Body of pancreas (tissue), 4 donors: Measurements from ENCODE around the gene ASB7. TPM values are rescaled to one million over a fixed set of nuclear protein-coding genes. Genes with fewer than 3 reads are reported as not detected.

Source experiments
- ATAC-seq: fragments of 150-250 bp; one replicate; pipeline ENCODE4 v1.9.1; 2016
- DNase-seq, 4 donors: peaks; one replicate each; pipeline ENCODE4 v3.0.0-alpha.2; 2019
- H3K27ac ChIP-seq, 4 donors: fragments of 200-600 bp; sonication (generic); 1 replicate in 3 of 4; 2 replicates in 1 of 4; pipeline versions ENCODE4 v1.5.1 to v1.6.1; 2016 to 2019; ENCODE audit warnings: mild to moderate bottlenecking in 1 of 4, mixed read lengths in 1 of 4, moderate library complexity in 1 of 4
- H3K27me3 ChIP-seq, 2 donors: fragments of 200-600 bp; sonication (generic); one replicate each; pipeline ENCODE4 v1.6.0; 2016; ENCODE audit warnings: mild to moderate bottlenecking in 1 of 2
- H3K36me3 ChIP-seq, 2 donors: fragments of 200-600 bp; sonication (generic); replicated peaks in 1 of 2; 2 replicates each; pipeline ENCODE4 v1.5.1; 2016; ENCODE audit warnings: low read depth in 2 of 2; ENCODE audit not compliant: insufficient read depth in 1 of 2
- H3K4me1 ChIP-seq: fragments of 200-600 bp; sonication (generic); one replicate; pipeline ENCODE4 v1.6.0; 2016
- H3K4me3 ChIP-seq, 2 donors: fragments of 200-600 bp; sonication (generic); 1 replicate in 1 of 2; 2 replicates in 1 of 2; pipeline ENCODE4 v1.5.1; 2016 to 2019
- H3K9me3 ChIP-seq, 3 donors: fragments of 200-600 bp; sonication (generic); 1 replicate in 2 of 3; 2 replicates in 1 of 3; pipeline ENCODE4 v1.5.1; 2016
- POLR2A ChIP-seq, 3 donors: fragments of 450-650 bp; IDR thresholded peaks; one replicate each; pipeline ENCODE4 v1.6.1; 2016; ENCODE audit warnings: antibody characterized with exemption in 3 of 3, mild to moderate bottlenecking in 2 of 3
- WGBS, 2 donors: methylation state at CpG; one replicate each; pipeline ENCODE4 v1.1.5; 2017; 5-methylcytosine and 5-hydroxymethylcytosine counted together
- intact Hi-C: fragments of 100-400 bp; cut with DNase I; formaldehyde crosslinking; loops from one replicate; pipeline ENCODE4 v1.15.1; 2023
- total RNA-seq, 2 donors: library from RNA; depleted of rRNA; stranded (reverse); fragments of >200 nt; gene quantifications; one replicate each; pipeline ENCODE4 v1.1.0, GENCODE V29; 2016
- TF ChIP-seq, protein P1 (sequence below), 7 experiments: fragments of 450-650 bp in 4 of 7; fragments of 200-600 bp in 3 of 7; sonication (generic) in 3 of 7; IDR thresholded peaks; one replicate each; pipeline ENCODE4 v1.5.1; 2016 to 2019; ENCODE audit warnings: antibody characterized with exemption in 7 of 7

The ASB7 gene, protein sequence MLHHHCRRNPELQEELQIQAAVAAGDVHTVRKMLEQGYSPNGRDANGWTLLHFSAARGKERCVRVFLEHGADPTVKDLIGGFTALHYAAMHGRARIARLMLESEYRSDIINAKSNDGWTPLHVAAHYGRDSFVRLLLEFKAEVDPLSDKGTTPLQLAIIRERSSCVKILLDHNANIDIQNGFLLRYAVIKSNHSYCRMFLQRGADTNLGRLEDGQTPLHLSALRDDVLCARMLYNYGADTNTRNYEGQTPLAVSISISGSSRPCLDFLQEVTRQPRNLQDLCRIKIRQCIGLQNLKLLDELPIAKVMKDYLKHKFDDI
- 1 to 10 TPM; 7.6 to 8.6 TPM for total RNA-seq

DNA sequence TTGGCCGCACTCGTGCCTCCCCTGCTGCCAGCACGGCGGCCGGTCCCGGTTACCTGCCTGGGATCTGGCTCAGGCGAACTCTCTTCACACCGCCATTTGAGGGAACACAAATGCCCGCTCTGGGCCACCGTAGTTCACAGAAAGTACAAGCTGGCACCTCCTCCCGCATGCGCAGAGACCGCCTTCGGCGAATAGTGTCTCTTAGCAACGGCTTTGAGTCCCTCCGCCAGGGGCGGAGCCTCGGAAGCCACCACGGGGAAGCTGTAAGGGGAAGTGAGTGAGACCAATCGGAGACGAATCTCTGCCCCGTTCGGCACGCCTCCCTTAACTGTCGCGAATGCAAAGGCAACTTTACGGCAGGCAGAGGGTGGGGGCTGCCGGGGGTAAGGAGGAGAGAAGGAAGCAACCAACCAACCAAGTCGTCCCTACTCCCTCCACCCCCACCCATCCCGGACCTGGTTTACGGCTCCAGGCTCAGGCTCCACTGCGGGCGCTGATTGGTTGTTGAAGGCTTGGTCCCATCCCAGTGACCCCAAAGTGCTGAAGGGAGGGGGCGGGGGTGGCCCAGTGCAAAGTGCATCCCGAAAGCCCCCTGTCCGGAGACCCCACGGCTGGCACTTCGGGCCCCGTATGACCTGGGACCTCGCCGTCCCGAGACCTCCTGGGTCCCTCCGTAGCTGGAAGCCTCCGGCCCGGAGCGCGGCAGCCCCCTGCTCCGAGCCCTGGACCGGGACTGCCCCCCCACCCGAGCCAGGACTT lies at the start of gene ASB7, which contains the start of gene LINS1:
TSS of gene ASB7 (plus strand) at position 526 of the 759 bp plus-strand sequence. CDS start 9,628 bp downstream, outside the sequence.
TSS of gene LINS1 (minus strand) at position 121 of the 759 bp plus-strand sequence. CDS start 21,342 bp downstream, outside the sequence.
- H3K4me1 ChIP-seq, result peaks cover 35% of the 10 kb centered on the region
- H3K9me3 ChIP-seq, result no peaks in the 10 kb centered on the region
- 0 to 1% methylated on average over 18 to 51 of the region's 51 CpGs for WGBS, 2 donors
- TF ChIP-seq, protein P1, sequence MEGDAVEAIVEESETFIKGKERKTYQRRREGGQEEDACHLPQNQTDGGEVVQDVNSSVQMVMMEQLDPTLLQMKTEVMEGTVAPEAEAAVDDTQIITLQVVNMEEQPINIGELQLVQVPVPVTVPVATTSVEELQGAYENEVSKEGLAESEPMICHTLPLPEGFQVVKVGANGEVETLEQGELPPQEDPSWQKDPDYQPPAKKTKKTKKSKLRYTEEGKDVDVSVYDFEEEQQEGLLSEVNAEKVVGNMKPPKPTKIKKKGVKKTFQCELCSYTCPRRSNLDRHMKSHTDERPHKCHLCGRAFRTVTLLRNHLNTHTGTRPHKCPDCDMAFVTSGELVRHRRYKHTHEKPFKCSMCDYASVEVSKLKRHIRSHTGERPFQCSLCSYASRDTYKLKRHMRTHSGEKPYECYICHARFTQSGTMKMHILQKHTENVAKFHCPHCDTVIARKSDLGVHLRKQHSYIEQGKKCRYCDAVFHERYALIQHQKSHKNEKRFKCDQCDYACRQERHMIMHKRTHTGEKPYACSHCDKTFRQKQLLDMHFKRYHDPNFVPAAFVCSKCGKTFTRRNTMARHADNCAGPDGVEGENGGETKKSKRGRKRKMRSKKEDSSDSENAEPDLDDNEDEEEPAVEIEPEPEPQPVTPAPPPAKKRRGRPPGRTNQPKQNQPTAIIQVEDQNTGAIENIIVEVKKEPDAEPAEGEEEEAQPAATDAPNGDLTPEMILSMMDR (IDR thresholded peaks at IDR 0.05), result peak in 1 of 7 experiments; percentile 18
- peak in 2 of 3 donors; percentile 55 to 60 for TF ChIP-seq POLR2A (IDR thresholded peaks at IDR 0.05)
- H3K4me3 ChIP-seq, result peak within 1 kb of the TSS; percentile 81 to 99
- peak; percentile 97 for ATAC-seq
- H3K27me3 ChIP-seq, result no peaks in the 10 kb centered on the region
- DNase-seq, result peak; percentile 100
- H3K36me3 ChIP-seq, result no peaks in the 10 kb centered on the region
- peak within 1 kb of the TSS; percentile 63 to 87 (median 73) for H3K27ac ChIP-seq
- intact Hi-C loops, result no loop called here

DNA sequence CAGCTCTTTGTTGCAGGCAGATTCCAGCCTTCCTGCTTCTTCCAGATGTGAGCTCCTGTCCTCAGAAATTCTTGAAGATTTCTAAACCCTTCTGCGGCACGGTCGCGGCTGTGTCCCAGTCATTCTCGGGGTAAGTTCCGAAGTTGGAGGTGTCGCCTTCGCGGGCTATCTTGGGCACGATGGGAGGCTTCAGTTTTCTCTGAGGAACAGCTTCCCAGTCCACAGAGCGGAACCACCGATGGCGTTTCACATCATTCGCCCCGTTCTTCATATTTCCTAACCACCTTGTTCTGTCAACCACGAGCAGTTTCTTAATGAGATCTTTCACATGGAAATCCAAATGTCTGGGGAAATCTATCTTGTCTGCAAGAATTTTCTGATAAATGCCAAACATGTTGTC lies 48.9 kb upstream of the ASB7 start:
- H3K4me3 ChIP-seq, result no peak overlapping the region
- TF ChIP-seq POLR2A (IDR thresholded peaks at IDR 0.05), result no peak
- TF ChIP-seq, protein P1 (IDR thresholded peaks at IDR 0.05), result no peak

DNA sequence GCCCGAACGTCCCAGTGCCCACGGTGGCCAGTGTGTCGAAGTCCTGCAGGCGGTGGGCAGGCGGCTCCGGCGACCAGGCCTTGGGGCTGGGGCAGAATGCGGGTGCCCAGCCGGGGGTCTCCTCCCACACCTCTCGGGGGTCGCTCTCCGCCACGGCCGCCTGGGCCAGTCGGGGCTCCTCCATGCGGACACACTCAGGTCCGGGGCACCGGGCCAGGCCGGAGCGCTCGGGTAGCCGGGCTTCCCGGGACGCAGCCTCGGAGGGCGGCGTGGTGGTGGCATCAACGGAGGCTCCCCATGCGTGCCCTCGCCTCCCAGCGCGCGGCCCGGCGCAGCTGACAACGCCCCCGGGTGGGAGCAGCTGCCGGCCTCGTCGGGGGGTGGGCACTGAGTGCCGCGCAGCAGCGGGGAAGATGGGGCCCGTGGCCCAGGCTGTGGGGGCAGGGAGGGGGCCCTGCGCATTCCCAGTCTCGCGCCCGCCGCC lies 43.6 kb upstream of the ASB7 start:
- TF ChIP-seq POLR2A (IDR thresholded peaks at IDR 0.05), result no peak
- TF ChIP-seq, protein P1 (IDR thresholded peaks at IDR 0.05), result no peak
- H3K27ac ChIP-seq, result no peak overlapping the region
- no peaks in the 10 kb centered on the region for H3K4me1 ChIP-seq
- no peak overlapping the region for H3K4me3 ChIP-seq
- no peak for ATAC-seq
- H3K27me3 ChIP-seq, result no peaks in the 10 kb centered on the region
- intact Hi-C loops, result no loop called here
- H3K36me3 ChIP-seq, result no peaks in the 10 kb centered on the region
- WGBS, 2 donors, result 95 to 96% methylated on average over 10 to 42 of the region's 50 CpGs
- H3K9me3 ChIP-seq, result no peaks in the 10 kb centered on the region
- DNase-seq, result no peak

More for the DNA sequence above, 48.9 kb upstream of the ASB7 start:
- WGBS, 2 donors, result 91% methylated on average over 16 of the region's 16 CpGs
- Histone ChIP-seq H3K9me3 (no peaks in the 10 kb centered on the region), H3K4me1 (no peaks in the 10 kb centered on the region), H3K27ac (no peak overlapping the region), H3K36me3 (no peaks in the 10 kb centered on the region), H3K27me3 (no peaks in the 10 kb centered on the region)
- intact Hi-C loops, result no loop called here
- DNase-seq, result no peak
- no peak for ATAC-seq

DNA sequence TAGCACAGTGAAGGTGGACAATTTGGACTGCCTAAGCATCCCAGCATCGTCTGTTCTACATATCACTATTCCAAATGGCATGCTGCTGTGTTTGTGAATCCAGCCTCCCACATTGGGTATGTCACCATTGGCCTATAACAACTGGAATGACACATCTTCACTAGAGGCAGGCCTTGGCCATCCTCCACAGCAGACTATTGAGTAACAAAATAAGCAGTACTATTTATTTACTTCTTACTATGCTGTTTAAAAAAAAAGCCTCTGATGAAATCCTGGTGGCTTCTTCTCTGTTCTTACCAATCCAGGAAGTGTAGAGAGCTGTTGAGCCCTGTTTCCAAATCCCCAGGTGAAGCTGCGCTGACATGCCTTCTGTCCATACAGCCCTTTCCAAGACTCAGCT lies 43.1 kb upstream of the ASB7 start:
- ATAC-seq (no peak), DNase-seq (peak in 2 of 4 donors; percentile 28 to 52)
- Histone ChIP-seq H3K4me1 (no peaks in the 10 kb centered on the region), H3K4me3 (no peak overlapping the region), H3K27ac (no peak overlapping the region), H3K9me3 (no peaks in the 10 kb centered on the region), H3K27me3 (no peaks in the 10 kb centered on the region), H3K36me3 (no peaks in the 10 kb centered on the region)
- 92 to 93% methylated on average over 2 of the region's 2 CpGs for WGBS, 2 donors
- TF ChIP-seq, protein P1 (IDR thresholded peaks at IDR 0.05), result no peak
- TF ChIP-seq POLR2A (IDR thresholded peaks at IDR 0.05), result no peak
- intact Hi-C loops, result no loop called here
